Cardiac muscle cell (in vitro differentiated cells and primary cell): ENCODE measurements around the gene CARMIL1. TPM values are rescaled to one million over a fixed set of nuclear protein-coding genes. Genes with fewer than 3 reads are reported as not detected.

Source experiments
- DNase-seq, 2 donors: peaks; one replicate each; pipeline versions ENCODE4 v3.0.0 to v3.0.0-alpha.2; 2010 to 2017; ENCODE audit warnings: low read depth in 1 of 2, low spot score in 1 of 2
- H3K27ac ChIP-seq: fragments of 200-600 bp; sonication (generic); 2 replicates; pipeline ENCODE4 v1.5.1; 2016
- H3K27me3 ChIP-seq: fragments of 200-600 bp; sonication (generic); 2 replicates; pipeline ENCODE4 v1.6.0; 2016; ENCODE audit warnings: control low read depth
- H3K36me3 ChIP-seq: fragments of 200-600 bp; sonication (generic); 2 replicates; pipeline ENCODE4 v1.5.1; 2016; ENCODE audit warnings: control low read depth
- H3K4me1 ChIP-seq: fragments of 200-600 bp; sonication (generic); 2 replicates; pipeline ENCODE4 v1.8.1; 2017; ENCODE audit warnings: low read depth, mild to moderate bottlenecking, mixed run types
- H3K4me3 ChIP-seq: fragments of 200-600 bp; sonication (generic); 2 replicates; pipeline ENCODE4 v1.5.1; 2016; ENCODE audit warnings: mild to moderate bottlenecking
- H3K9me3 ChIP-seq: fragments of 200-600 bp; sonication (generic); 2 replicates; pipeline ENCODE4 v1.5.1; 2017; ENCODE audit warnings: low read depth, mild to moderate bottlenecking, control low read depth
- polyA plus RNA-seq: library from polyadenylated mRNA; unstranded; fragments of >200 nt; fragmentation: Nextera tagmentation; extraction: Ambion mirVana; gene quantifications from 2 replicates; pipeline ENCODE4 v1.2.1, GENCODE V29; 2016
- total RNA-seq: library from RNA; depleted of rRNA; stranded (reverse); fragments of >200 nt; gene quantifications from 2 replicates; pipeline ENCODE4 v1.2.3, GENCODE V29; 2016
- TF ChIP-seq, protein P1 (sequence below): IDR thresholded peaks from 2 replicates; pipeline ENCODE4 v1.5.1; 2012; ENCODE audit warnings: low read depth, mild to moderate bottlenecking, low read length

Gene CARMIL1
- total and polyA plus RNA-seq, 2 experiments from 2014 or later = 15.7 to 63.6 TPM

DNA sequence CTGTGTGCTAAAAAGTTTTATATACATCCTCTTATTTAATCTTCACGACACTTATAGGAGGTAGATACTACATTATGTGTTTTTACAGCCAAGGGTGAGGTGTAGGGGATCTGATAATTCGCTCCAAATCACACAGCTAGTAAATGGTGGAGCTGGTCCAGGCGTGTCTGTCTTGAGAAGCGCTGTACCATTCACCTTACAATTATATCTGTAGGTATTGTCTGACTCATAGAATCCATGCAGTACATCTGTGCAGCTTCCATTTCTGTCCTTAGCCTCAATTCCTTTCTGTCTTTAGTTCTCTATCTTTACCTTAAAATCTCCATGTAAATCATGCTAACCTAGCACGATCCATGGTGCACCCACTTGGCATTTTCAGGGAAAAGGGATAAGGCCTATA lies 120.7 kb downstream of the CARMIL1 start:
- DNase-seq = no peak
- Histone ChIP-seq H3K4me1 (peaks cover 13% of the 10 kb centered on the region), H3K4me3 (no peak overlapping the region), H3K27ac (no peak overlapping the region), H3K36me3 (no peaks in the 10 kb centered on the region), H3K27me3 (no peaks in the 10 kb centered on the region), H3K9me3 (no peaks in the 10 kb centered on the region)
- TF ChIP-seq, protein P1, sequence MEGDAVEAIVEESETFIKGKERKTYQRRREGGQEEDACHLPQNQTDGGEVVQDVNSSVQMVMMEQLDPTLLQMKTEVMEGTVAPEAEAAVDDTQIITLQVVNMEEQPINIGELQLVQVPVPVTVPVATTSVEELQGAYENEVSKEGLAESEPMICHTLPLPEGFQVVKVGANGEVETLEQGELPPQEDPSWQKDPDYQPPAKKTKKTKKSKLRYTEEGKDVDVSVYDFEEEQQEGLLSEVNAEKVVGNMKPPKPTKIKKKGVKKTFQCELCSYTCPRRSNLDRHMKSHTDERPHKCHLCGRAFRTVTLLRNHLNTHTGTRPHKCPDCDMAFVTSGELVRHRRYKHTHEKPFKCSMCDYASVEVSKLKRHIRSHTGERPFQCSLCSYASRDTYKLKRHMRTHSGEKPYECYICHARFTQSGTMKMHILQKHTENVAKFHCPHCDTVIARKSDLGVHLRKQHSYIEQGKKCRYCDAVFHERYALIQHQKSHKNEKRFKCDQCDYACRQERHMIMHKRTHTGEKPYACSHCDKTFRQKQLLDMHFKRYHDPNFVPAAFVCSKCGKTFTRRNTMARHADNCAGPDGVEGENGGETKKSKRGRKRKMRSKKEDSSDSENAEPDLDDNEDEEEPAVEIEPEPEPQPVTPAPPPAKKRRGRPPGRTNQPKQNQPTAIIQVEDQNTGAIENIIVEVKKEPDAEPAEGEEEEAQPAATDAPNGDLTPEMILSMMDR = no peak

DNA sequence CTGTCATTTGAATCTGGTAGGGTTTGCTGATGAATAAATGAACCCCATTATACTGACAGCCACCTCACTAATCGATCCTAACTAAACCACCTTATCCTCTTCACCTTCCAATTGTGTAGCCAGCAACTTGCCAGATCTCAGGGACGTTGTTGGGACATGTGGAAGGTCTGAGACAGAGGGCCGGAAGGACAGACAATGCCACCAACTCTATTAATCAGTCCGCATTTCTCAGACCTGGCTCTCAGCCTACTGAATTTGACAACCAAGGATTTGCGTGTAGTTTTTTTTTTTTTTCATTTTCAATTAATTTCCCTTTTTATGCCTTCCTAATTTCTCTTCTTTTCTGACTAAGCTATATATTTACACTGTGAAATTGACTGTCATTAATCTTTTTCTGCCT lies 122.5 kb downstream of the CARMIL1 start:
- Histone ChIP-seq H3K27me3 (no peaks in the 10 kb centered on the region), H3K4me1 (peaks cover 15% of the 10 kb centered on the region), H3K9me3 (no peaks in the 10 kb centered on the region), H3K4me3 (no peak overlapping the region), H3K36me3 (no peaks in the 10 kb centered on the region), H3K27ac (no peak overlapping the region)
- TF ChIP-seq, protein P1 = no peak
- no peak for DNase-seq

DNA sequence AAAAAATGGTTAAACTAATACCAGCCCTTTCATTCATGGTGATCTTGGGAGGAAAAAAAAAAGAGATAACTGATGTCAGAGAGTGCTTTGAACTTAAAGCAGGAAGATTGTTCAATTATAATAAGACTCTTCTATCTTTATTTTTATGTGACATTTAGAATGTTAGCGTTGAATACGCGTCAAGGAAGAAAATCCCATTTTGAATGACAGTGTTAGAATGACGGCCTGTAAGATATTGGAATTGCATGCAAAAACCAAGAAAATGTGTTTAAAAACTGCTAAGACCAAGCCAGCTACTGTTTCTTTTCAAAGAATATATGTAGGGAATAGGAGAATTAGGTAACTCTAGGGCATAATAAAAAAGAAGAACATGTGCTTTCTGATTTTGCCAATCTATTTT lies 123.0 kb downstream of the CARMIL1 start:
- Histone ChIP-seq H3K36me3 (no peaks in the 10 kb centered on the region), H3K9me3 (no peaks in the 10 kb centered on the region), H3K27ac (no peak overlapping the region), H3K27me3 (no peaks in the 10 kb centered on the region), H3K4me1 (peaks cover 15% of the 10 kb centered on the region), H3K4me3 (no peak overlapping the region)
- TF ChIP-seq, protein P1 = no peak
- DNase-seq = no peak

DNA sequence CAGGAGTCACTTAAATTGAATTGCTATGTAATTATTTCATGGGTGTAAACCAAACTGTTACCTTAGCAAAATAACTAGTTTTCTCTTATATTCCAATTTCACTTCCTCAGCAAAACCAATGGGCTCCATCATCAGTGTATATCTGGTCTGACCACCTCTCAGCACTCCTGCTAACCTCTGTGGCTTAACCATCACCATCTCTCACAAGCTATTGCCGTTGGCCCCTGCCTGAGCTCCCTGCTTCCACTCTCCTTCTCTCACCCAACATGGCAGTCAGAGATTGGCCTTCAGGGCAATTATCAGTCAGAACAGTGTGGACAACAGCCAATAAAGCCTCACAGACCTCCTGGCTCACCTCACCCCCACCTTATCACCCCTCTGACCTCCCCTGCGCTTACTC lies 124.0 kb downstream of the CARMIL1 start:
- Histone ChIP-seq H3K36me3 (no peaks in the 10 kb centered on the region), H3K27ac (no peak overlapping the region), H3K4me1 (peaks cover 15% of the 10 kb centered on the region), H3K4me3 (no peak overlapping the region), H3K27me3 (no peaks in the 10 kb centered on the region), H3K9me3 (no peaks in the 10 kb centered on the region)
- DNase-seq = no peak
- TF ChIP-seq, protein P1 = no peak

DNA sequence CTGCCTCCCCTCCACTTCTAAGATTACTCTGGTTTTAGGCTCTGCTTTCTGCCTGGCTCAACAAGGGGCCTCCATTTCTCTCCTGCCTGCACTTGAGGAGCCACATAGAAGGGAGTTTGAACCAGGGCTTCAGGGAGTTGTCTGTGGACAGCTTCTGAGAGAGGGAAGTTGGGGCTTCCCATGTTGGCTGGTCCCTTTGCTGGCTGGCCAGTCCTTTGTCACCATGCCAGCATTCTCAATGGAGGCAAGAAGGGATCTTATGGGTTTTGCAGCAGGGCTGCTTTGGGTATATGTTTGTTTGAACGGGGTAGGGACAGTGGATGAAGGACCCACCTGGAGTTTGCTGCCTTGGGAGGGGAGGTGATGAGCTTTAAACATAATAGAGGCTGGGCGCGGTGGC lies 124.9 kb downstream of the CARMIL1 start:
- no peak for DNase-seq
- Histone ChIP-seq H3K27ac (no peak overlapping the region), H3K4me1 (peaks cover 8% of the 10 kb centered on the region), H3K36me3 (no peaks in the 10 kb centered on the region), H3K27me3 (no peaks in the 10 kb centered on the region), H3K4me3 (no peak overlapping the region), H3K9me3 (no peaks in the 10 kb centered on the region)
- TF ChIP-seq, protein P1 = no peak

DNA sequence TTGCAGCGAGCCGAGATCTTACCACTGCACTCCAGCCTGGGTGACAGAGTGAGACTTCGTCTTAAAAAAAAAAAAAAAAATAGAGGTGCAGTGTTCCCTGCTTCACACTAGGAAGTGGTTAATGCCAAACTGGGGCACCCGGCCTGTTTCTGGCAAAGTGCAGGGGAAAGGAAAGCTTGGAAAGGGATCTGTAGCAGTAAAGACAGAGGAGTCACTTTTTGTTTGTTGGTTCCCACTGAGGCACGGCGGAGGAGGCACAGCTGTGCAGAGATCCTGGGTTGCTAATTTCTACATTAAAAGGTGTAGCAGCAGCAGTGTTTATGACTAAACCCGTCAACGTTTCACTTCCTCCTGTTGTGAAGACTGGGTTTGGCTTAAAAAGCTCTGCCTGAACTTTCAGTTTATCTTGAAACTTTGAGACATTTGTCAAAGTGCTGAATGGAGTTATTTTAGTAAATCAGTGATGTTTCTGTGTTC lies 125.6 kb downstream of the CARMIL1 start:
- no peak overlapping the region for H3K27ac ChIP-seq
- peaks cover 13% of the 10 kb centered on the region for H3K4me1 ChIP-seq
- H3K36me3 ChIP-seq = no peaks in the 10 kb centered on the region
- no peaks in the 10 kb centered on the region for H3K9me3 ChIP-seq
- H3K4me3 ChIP-seq = no peak overlapping the region
- TF ChIP-seq, protein P1 = no peak
- no peak for DNase-seq
- no peaks in the 10 kb centered on the region for H3K27me3 ChIP-seq
